GM12872 (cell line): ENCODE results near the gene ZDHHC3.

Experiments
- CTCF ChIP-seq: IDR thresholded peaks from 3 replicates; pipeline ENCODE4 v1.5.1; 2011; ENCODE audit warnings: low read depth, mild to moderate bottlenecking, low read length, moderate library complexity; ENCODE audit not compliant: insufficient read depth

The ZDHHC3 gene

DNA sequence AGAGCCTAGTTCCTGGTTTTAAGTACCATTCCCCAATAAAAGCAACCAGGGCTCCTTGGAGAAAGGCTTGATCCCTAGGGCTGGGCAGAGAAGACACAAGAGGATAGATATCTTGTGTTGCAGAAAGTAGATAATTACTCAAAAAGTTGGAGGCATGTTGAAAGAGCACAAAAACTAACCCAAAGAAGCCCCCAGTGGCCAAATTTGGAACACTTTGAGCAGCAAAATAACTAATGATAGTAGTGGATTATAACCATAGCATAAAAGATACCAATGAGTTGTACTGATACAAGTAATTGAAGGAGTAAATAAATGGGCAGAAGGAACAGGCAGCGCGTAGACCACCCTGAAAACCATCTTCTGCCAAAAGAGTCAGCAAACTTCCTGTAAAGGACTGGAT, 12.1 kb upstream of the ZDHHC3 start:
- TF ChIP-seq CTCF, result peak; percentile 53; the same call in 2 of the 3 replicates

DNA sequence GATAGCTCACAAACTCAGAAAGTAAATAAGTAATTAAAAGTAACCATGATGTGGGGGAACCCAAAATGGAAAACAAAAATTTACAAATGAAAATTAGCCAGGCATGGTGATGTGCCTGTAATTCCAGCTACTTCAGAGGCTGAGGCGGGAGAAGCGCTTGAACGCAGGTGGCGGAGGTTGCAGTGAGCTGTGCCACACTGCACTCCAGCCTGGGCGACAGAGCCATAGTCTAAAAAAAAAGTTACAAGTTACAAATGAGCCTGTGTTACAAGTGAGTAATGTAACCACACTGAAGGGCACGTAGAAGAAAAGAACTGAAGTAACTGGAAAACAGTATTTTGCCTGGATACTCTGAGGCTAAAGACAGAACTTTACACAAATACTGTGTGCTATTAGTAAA, 11.4 kb upstream of the ZDHHC3 start:
- no peak for TF ChIP-seq CTCF

GRCh38 chr3:44984335-44984734, 8.4 kb upstream of the ZDHHC3 start:
- no peak for TF ChIP-seq CTCF

DNA sequence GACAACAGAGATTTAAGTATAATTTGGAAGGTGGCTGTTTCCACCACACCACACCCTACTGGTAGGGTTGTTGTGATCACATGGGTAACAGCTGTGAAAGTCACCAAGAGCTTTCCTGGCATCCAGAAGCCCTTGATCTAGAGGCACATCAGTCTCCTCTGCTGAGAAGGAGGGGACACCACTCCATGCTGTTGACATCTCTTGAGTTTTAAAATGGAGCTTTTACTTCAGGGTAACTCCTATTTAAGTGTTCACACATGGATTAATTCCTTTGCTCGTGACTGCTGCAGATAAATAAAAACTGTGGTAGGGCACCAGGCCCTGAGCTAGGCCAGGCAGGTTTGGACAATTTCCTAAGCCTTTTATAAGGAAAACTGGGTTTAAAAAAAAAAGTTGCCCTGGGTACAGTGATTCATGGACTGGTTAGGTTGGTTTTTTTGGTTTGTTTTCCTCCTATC, 7.5 kb upstream of the ZDHHC3 start:
- TF ChIP-seq CTCF, result no peak

DNA sequence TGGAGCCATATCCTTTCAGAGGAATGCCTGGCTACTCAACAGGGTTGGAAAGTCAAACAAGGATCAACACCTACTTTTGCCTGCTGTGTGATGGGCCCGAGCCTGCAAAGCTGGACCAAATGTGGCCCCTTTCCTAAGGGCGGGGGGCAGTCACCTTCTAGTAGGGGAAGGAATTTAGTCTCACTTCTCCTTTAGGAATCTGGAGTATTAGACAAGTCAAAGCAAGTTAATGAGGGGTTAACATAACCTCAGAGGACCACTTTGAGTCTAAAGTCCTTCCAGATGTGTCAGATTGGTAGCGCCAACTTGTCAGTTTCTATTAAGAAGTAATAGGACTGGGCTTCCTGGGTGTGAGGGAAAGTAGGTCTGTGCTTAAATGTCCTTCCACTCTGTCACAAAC, 6.8 kb upstream of the ZDHHC3 start:
- no peak for TF ChIP-seq CTCF

GRCh38 chr3:44981751-44982150, 5.8 kb upstream of the ZDHHC3 start:
- TF ChIP-seq CTCF, result no peak

DNA sequence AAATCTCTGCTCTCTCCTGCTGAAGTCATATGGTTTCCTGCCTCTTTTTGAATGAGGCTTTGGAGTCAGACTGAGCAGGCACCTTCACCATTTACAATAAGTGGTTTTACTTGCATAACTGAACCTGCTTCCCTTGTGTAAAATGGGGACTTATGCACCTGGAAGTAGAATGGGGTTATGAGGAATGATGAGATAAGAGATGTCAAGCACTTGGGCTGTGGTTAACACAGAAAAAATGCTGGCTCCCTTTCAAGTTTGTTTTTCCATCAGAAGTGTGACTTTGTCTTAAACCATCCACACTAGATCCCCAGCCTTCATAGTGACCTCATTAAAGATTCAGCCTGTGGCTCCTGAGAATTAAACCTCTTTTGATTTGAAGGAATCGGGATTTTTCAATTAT, 5.2 kb upstream of the ZDHHC3 start:
- no peak for TF ChIP-seq CTCF

DNA sequence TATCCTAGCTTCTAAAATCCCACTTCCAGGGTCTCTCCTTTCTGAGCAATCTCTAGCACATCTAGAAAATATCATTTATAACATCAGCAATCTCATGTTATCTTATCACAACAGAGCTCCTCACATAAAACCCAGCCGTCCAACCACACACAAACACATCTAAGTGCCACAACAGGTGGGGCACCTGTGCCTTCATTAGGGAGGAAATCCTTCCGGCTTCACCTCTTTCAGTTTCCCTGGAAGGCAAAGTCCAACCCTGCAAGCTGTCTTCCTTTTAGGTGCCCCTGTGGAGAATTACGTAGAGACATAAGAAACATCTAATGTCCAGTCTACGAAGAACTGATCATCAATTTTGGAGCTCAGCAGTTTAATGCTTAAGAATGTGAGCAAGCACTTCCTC, 1.6 kb downstream of the ZDHHC3 start:
- TF ChIP-seq CTCF, result no peak
